SK-N-SH (cell line): ENCODE results near the gene FAM162A. TPM values are rescaled to one million over a fixed set of nuclear protein-coding genes. Genes with fewer than 3 reads are reported as not detected.

Experiments
- CTCF ChIA-PET: fragments of 300-600, 350-600 bp; formaldehyde crosslinking; extraction: SDS; loops from one replicate; lab custom pipeline; 2021; lab: Yijun Ruan, JAX
- POLR2A ChIA-PET: fragments of 350-600 bp; sonication (Branson Sonifier 250); formaldehyde crosslinking; extraction: SDS; loops from one replicate; lab custom pipeline; 2020; ENCODE audit warnings: antibody characterized with exemption, inconsistent platforms; lab: Yijun Ruan, JAX
- DNase-seq: peaks from one replicate; pipeline ENCODE4 v3.0.0; 2012
- H2AFZ ChIP-seq: fragments of 200-600 bp; sonication (generic); 2 replicates; pipeline ENCODE4 v1.8.1; 2016; ENCODE audit warnings: antibody characterized with exemption, mild to moderate bottlenecking, low read depth
- H3F3A ChIP-seq: fragments of 200-600 bp; sonication (generic); replicated peaks from 2 replicates; pipeline ENCODE3; 2016; ENCODE audit warnings: antibody characterized with exemption, mild to moderate bottlenecking; ENCODE audit not compliant: insufficient read depth
- H3K27ac ChIP-seq, 2 experiments: fragments of 200-500 bp in 1 of 2; fragments of 200-600 bp in 1 of 2; sonication (Bioruptor generic) in 1 of 2; sonication (generic), shearing (Covaris generic) in 1 of 2; 2 replicates each; pipeline versions ENCODE4 v1.5.1 to v1.6.1; 2014 to 2016; ENCODE audit warnings: low read depth in 2 of 2, inconsistent platforms in 1 of 2, low read length in 1 of 2, mild to moderate bottlenecking in 1 of 2, mixed read lengths in 1 of 2
- H3K27me3 ChIP-seq: fragments of 200-600 bp; sonication (generic), shearing (Covaris generic); 2 replicates; pipeline ENCODE4 v1.6.1; 2016; ENCODE audit warnings: mixed run types; ENCODE audit not compliant: insufficient read depth
- H3K36me3 ChIP-seq, 2 experiments: fragments of 200-500 bp in 1 of 2; fragments of 200-600 bp in 1 of 2; sonication (Bioruptor generic) in 1 of 2; sonication (generic) in 1 of 2; replicated peaks in 1 of 2; 2 replicates each; pipeline versions ENCODE3 to v1.5.1; 2014 to 2016; ENCODE audit warnings: low read length in 1 of 2, mild to moderate bottlenecking in 1 of 2; ENCODE audit not compliant: insufficient read depth in 2 of 2, control insufficient read depth in 1 of 2
- H3K4me1 ChIP-seq, 2 experiments: fragments of 200-500 bp in 1 of 2; fragments of 200-600 bp in 1 of 2; sonication (Bioruptor generic) in 1 of 2; sonication (generic), shearing (Covaris generic) in 1 of 2; 2 replicates each; pipeline versions ENCODE4 v1.5.1 to v1.6.1; 2014 to 2016; ENCODE audit warnings: low read depth in 1 of 2, low read length in 1 of 2, mixed run types in 1 of 2; ENCODE audit not compliant: insufficient read depth in 2 of 2, control insufficient read depth in 1 of 2
- H3K4me2 ChIP-seq: fragments of 200-600 bp; sonication (generic), shearing (Covaris generic); 2 replicates; pipeline ENCODE4 v1.6.1; 2017; ENCODE audit warnings: mixed run types
- H3K4me3 ChIP-seq, 2 experiments: fragments of 200-500 bp in 1 of 2; fragments of 200-600 bp in 1 of 2; sonication (Bioruptor generic) in 1 of 2; sonication (generic), shearing (Covaris generic) in 1 of 2; 2 replicates each; pipeline versions ENCODE4 v1.5.1 to v1.8.1; 2014 to 2016; ENCODE audit warnings: low read depth in 2 of 2, inconsistent platforms in 1 of 2, low read length in 1 of 2, mild to moderate bottlenecking in 1 of 2, mixed read lengths in 1 of 2, moderate library complexity in 1 of 2
- H3K79me2 ChIP-seq: fragments of 200-600 bp; sonication (generic); 2 replicates; pipeline ENCODE4 v1.8.1; 2017; ENCODE audit warnings: mild to moderate bottlenecking; ENCODE audit not compliant: insufficient read depth
- H3K9ac ChIP-seq: fragments of 200-600 bp; sonication (generic); 2 replicates; pipeline ENCODE4 v1.6.1; 2017; ENCODE audit warnings: mixed run types
- H3K9me2 ChIP-seq: fragments of 200-600 bp; sonication (generic); 2 replicates; pipeline ENCODE4 v1.6.1; 2017; ENCODE audit warnings: mixed run types
- H3K9me3 ChIP-seq: fragments of 200-600 bp; sonication (generic); 2 replicates; pipeline ENCODE4 v1.6.1; 2017; ENCODE audit warnings: mixed run types, mild to moderate bottlenecking, moderate library complexity
- H4K20me1 ChIP-seq: fragments of 200-600 bp; sonication (generic); 2 replicates; pipeline ENCODE4 v1.6.1; 2017; ENCODE audit warnings: mild to moderate bottlenecking, mixed run types; ENCODE audit not compliant: insufficient read depth
- CHD2 ChIP-seq: fragments of 150-350 bp; IDR thresholded peaks from 2 replicates; pipeline ENCODE4 v1.6.1; 2018; ENCODE audit warnings: low read length; ENCODE audit not compliant: partially characterized antibody
- EZH2phosphoT487 ChIP-seq: fragments of 200-600 bp; sonication (generic); IDR thresholded peaks from 2 replicates; pipeline ENCODE4 v1.6.1; 2017; ENCODE audit warnings: low read depth, mixed run types, mild to moderate bottlenecking, antibody characterized with exemption, moderate library complexity, borderline replicate concordance
- FOXJ3 ChIP-seq: sonication (generic); formaldehyde crosslinking; IDR thresholded peaks from 2 replicates; pipeline ENCODE4 v1.5.1; 2020; ENCODE audit warnings: mild to moderate bottlenecking, missing genetic modification reagents
- FOXM1 ChIP-seq: IDR thresholded peaks from 2 replicates; pipeline ENCODE4 v1.4.0; 2012; ENCODE audit warnings: low read depth, mild to moderate bottlenecking
- MEF2A ChIP-seq: IDR thresholded peaks from 2 replicates; pipeline ENCODE4 v1.4.0; 2012; ENCODE audit warnings: low read depth, borderline replicate concordance
- MXI1 ChIP-seq: IDR thresholded peaks from 2 replicates; pipeline ENCODE4 v1.6.1; 2012; ENCODE audit warnings: mild to moderate bottlenecking, low read depth, low read length, improper control_type of control experiment
- RAD21 ChIP-seq: IDR thresholded peaks from 2 replicates; pipeline ENCODE4 v1.6.1; 2012; ENCODE audit warnings: mild to moderate bottlenecking, low read length
- RFX5 ChIP-seq: IDR thresholded peaks from 2 replicates; pipeline ENCODE4 v1.6.1; 2012; ENCODE audit warnings: mild to moderate bottlenecking, improper control_type of control experiment, low read length
- RXRA ChIP-seq: IDR thresholded peaks from 2 replicates; pipeline ENCODE4 v1.4.0; 2012; ENCODE audit warnings: low read depth, mild to moderate bottlenecking, borderline replicate concordance
- SIN3A ChIP-seq: IDR thresholded peaks from 2 replicates; pipeline ENCODE4 v1.6.1; 2012; ENCODE audit warnings: low read depth, mild to moderate bottlenecking, low read length, moderate library complexity, borderline replicate concordance
- TAF1 ChIP-seq: IDR thresholded peaks from 2 replicates; pipeline ENCODE4 v1.6.1; 2012; ENCODE audit warnings: low read depth, mild to moderate bottlenecking, low read length, moderate library complexity, borderline replicate concordance
- TEAD4 ChIP-seq: IDR thresholded peaks from 2 replicates; pipeline ENCODE4 v1.4.0; 2012; ENCODE audit warnings: mild to moderate bottlenecking, borderline replicate concordance; ENCODE audit not compliant: insufficient read depth
- YY1 ChIP-seq: IDR thresholded peaks from 2 replicates; pipeline ENCODE4 v1.4.0; 2012; ENCODE audit warnings: low read depth, mild to moderate bottlenecking
- WGBS: methylation state at CpG from one replicate; pipeline ENCODE4 v1.1.6; 2017; ENCODE audit warnings: low lambda C conversion rate; 5-methylcytosine and 5-hydroxymethylcytosine counted together
- polyA plus RNA-seq, 3 experiments: library from polyadenylated mRNA; depleted of rRNA; stranded (reverse); fragments of >200 nt; gene quantifications; 2 replicates each; pipeline ENCODE4 v1.2.3, GENCODE V29; 2012
- TF ChIP-seq, protein P1 (sequence below): IDR thresholded peaks from 2 replicates; pipeline ENCODE4 v1.4.0; 2012; ENCODE audit warnings: low read depth
- TF ChIP-seq, protein P2 (sequence below): IDR thresholded peaks from 2 replicates; pipeline ENCODE4 v1.6.1; 2012; ENCODE audit warnings: mild to moderate bottlenecking, low read depth, low read length, moderate library complexity
- TF ChIP-seq, protein P3 (sequence below): fragments of 200-600 bp; sonication (generic); IDR thresholded peaks from 2 replicates; pipeline ENCODE4 v1.6.1; 2017; ENCODE audit warnings: antibody characterized with exemption, mild to moderate bottlenecking, moderate library complexity
- TF ChIP-seq, protein P4 (sequence below): fragments of 150-350 bp; IDR thresholded peaks from 2 replicates; pipeline ENCODE4 v1.6.1; 2016; ENCODE audit warnings: mild to moderate bottlenecking, low read depth, low read length
- TF ChIP-seq, protein P5 (sequence below): IDR thresholded peaks from 2 replicates; pipeline ENCODE4; 2012

The FAM162A gene
- polyA plus RNA-seq, 1 of the 3 experiments (the other 2 are of a cell fraction): 35.1 TPM

DNA sequence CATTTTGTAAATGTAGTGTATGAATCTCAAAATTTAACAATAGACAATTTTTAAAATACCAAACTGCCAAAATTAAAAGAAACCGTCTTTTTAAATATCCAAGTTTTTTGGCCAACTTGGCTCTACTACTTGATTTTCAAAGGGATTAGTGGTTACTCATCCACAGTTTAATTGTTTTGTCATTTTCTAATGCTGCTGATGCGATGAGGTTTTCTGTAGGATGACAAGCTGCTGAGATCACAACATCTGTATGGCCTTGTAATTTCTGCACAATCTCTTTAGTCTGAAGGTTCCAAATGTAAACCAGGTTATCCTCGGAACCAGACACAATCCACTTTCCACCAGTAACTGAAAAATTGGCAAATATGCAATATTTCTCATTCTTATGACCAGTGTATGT, 30.4 kb downstream of the FAM162A start:
- TF ChIP-seq MEF2A (no peak), RAD21 (no peak), EZH2phosphoT487 (no peak), FOXJ3 (no peak), RXRA (no peak), TAF1 (no peak)
- TF ChIP-seq, protein P1, sequence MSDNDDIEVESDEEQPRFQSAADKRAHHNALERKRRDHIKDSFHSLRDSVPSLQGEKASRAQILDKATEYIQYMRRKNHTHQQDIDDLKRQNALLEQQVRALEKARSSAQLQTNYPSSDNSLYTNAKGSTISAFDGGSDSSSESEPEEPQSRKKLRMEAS: no peak
- H3K9ac ChIP-seq: no peak overlapping the region
- H4K20me1 ChIP-seq: no peaks in the 10 kb centered on the region

DNA sequence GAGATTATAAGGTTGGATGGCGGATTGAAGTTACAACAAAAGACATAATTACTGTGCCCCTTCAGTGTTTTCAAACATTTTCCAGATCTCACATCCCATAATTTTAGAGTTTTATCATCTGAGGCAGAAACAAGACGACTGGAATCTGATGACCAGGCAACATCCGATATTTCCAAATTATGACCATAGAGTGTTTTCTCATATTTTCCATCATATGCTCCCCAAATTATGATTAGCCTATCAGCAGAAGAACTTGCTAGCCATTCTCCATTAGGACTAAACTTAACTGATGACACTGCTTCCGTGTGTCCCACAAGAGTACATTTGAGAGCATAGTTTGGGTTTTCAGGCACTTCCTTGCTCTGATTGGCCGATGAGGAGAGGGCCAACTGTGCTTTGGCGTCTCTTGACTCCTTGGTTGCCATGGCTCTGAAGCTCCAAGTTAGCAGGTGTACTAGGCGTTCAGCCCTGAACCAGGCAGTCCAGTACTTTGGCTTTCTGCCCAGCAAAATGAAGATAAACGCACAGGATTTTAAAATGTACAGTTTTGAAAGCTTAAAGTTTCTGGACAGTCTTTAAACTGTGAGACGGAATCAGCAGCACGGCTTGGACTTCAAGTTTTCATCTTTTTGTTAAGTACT, 31.2 kb downstream of the FAM162A start:
- Histone ChIP-seq H2AFZ (peak overlapping the region; percentile 87), H3K4me2 (peak overlapping the region; percentile 81), H3K79me2 (peaks cover 69% of the 10 kb centered on the region), H3K9me2 (no peaks in the 10 kb centered on the region), H3K9ac (peak overlapping the region; percentile 85), H3K36me3 (peaks cover 15 to 17% of the 10 kb centered on the region in 2 experiments), H3K27me3 (no peaks in the 10 kb centered on the region), H4K20me1 (no peaks in the 10 kb centered on the region), H3K4me3 (peak overlapping the region; percentile 74 to 95), H3F3A (no peaks in the 10 kb centered on the region), H3K4me1 (peaks cover 7 to 8% of the 10 kb centered on the region in 2 experiments), H3K27ac (peak overlapping the region; percentile 85 to 90; a peak in 3 of 4 replicates), H3K9me3 (no peaks in the 10 kb centered on the region)
- DNase-seq: peak; percentile 27
- CTCF ChIA-PET: interaction anchor here (1.3 to 2.7 kb wide), 8 partner anchors 10 to 1143 kb away, joined by 3 to 18 read pairs (median 4); partner anchors contain the start of gene FAM162A
- POLR2A ChIA-PET: interaction anchor here (1.1 to 2.7 kb wide), 2 partner anchors 32 to 379 kb away, joined by 3 to 21 read pairs; partner anchors contain the start of genes FAM162A, HSPBAP1 and MIX23
- 17% methylated on average over 10 of the region's 10 CpGs for WGBS
- TF ChIP-seq MXI1: peak; percentile 19; the same call in 1 of the 2 replicates
- no peak for TF ChIP-seq CHD2
- TF ChIP-seq, protein P2, sequence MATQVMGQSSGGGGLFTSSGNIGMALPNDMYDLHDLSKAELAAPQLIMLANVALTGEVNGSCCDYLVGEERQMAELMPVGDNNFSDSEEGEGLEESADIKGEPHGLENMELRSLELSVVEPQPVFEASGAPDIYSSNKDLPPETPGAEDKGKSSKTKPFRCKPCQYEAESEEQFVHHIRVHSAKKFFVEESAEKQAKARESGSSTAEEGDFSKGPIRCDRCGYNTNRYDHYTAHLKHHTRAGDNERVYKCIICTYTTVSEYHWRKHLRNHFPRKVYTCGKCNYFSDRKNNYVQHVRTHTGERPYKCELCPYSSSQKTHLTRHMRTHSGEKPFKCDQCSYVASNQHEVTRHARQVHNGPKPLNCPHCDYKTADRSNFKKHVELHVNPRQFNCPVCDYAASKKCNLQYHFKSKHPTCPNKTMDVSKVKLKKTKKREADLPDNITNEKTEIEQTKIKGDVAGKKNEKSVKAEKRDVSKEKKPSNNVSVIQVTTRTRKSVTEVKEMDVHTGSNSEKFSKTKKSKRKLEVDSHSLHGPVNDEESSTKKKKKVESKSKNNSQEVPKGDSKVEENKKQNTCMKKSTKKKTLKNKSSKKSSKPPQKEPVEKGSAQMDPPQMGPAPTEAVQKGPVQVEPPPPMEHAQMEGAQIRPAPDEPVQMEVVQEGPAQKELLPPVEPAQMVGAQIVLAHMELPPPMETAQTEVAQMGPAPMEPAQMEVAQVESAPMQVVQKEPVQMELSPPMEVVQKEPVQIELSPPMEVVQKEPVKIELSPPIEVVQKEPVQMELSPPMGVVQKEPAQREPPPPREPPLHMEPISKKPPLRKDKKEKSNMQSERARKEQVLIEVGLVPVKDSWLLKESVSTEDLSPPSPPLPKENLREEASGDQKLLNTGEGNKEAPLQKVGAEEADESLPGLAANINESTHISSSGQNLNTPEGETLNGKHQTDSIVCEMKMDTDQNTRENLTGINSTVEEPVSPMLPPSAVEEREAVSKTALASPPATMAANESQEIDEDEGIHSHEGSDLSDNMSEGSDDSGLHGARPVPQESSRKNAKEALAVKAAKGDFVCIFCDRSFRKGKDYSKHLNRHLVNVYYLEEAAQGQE: no peak
- TF ChIP-seq MEF2A: no peak
- no peak for TF ChIP-seq YY1
- TF ChIP-seq, protein P3, sequence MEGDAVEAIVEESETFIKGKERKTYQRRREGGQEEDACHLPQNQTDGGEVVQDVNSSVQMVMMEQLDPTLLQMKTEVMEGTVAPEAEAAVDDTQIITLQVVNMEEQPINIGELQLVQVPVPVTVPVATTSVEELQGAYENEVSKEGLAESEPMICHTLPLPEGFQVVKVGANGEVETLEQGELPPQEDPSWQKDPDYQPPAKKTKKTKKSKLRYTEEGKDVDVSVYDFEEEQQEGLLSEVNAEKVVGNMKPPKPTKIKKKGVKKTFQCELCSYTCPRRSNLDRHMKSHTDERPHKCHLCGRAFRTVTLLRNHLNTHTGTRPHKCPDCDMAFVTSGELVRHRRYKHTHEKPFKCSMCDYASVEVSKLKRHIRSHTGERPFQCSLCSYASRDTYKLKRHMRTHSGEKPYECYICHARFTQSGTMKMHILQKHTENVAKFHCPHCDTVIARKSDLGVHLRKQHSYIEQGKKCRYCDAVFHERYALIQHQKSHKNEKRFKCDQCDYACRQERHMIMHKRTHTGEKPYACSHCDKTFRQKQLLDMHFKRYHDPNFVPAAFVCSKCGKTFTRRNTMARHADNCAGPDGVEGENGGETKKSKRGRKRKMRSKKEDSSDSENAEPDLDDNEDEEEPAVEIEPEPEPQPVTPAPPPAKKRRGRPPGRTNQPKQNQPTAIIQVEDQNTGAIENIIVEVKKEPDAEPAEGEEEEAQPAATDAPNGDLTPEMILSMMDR: no peak
- TF ChIP-seq FOXM1: no peak
- TF ChIP-seq TEAD4: no peak
- TF ChIP-seq, protein P4, sequence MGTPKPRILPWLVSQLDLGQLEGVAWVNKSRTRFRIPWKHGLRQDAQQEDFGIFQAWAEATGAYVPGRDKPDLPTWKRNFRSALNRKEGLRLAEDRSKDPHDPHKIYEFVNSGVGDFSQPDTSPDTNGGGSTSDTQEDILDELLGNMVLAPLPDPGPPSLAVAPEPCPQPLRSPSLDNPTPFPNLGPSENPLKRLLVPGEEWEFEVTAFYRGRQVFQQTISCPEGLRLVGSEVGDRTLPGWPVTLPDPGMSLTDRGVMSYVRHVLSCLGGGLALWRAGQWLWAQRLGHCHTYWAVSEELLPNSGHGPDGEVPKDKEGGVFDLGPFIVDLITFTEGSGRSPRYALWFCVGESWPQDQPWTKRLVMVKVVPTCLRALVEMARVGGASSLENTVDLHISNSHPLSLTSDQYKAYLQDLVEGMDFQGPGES: no peak
- TF ChIP-seq, protein P5, sequence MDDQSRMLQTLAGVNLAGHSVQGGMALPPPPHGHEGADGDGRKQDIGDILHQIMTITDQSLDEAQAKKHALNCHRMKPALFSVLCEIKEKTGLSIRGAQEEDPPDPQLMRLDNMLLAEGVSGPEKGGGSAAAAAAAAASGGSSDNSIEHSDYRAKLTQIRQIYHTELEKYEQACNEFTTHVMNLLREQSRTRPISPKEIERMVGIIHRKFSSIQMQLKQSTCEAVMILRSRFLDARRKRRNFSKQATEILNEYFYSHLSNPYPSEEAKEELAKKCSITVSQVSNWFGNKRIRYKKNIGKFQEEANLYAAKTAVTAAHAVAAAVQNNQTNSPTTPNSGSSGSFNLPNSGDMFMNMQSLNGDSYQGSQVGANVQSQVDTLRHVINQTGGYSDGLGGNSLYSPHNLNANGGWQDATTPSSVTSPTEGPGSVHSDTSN: no peak
- TF ChIP-seq SIN3A: 0 out of 2 replicates have a peak, but pooled peaks have one; percentile 35
- peak; percentile 70 for TF ChIP-seq RFX5

More for the DNA sequence above, 30.4 kb downstream of the FAM162A start:
- Histone ChIP-seq H3K36me3 (peaks cover 23% of the 10 kb centered on the region in 2 experiments), H3K4me3 (no peak overlapping the region), H3F3A (no peaks in the 10 kb centered on the region), H3K79me2 (peaks cover 69% of the 10 kb centered on the region), H3K9me2 (no peaks in the 10 kb centered on the region), H3K4me1 (peaks cover 7 to 8% of the 10 kb centered on the region in 2 experiments), H3K4me2 (peak overlapping the region; percentile 81; the same call in 1 of the 2 replicates), H3K27ac (no peak overlapping the region), H2AFZ (no peak overlapping the region), H3K9me3 (no peaks in the 10 kb centered on the region), H3K27me3 (no peaks in the 10 kb centered on the region)
- CTCF ChIA-PET: interaction anchor here (0.7 to 1.3 kb wide), 2 partner anchors 21 to 265 kb away, joined by 3 read pairs; no protein-coding TSS in a partner anchor
- POLR2A ChIA-PET: no interaction called here
- DNase-seq: no peak
- WGBS: 96% methylated on average over 3 of the region's 3 CpGs
